GM12891 (cell line): Measurements from ENCODE around the gene TMEM52.

Experiments used
- POLR2A ChIP-seq: IDR thresholded peaks from 2 replicates; pipeline ENCODE4 v1.6.1; 2011; ENCODE audit warnings: low read depth, low read length, control low read depth
- TAF1 ChIP-seq: IDR thresholded peaks from 2 replicates; pipeline ENCODE4 v1.6.1; 2011; ENCODE audit warnings: low read depth, low read length, control low read depth

DNA sequence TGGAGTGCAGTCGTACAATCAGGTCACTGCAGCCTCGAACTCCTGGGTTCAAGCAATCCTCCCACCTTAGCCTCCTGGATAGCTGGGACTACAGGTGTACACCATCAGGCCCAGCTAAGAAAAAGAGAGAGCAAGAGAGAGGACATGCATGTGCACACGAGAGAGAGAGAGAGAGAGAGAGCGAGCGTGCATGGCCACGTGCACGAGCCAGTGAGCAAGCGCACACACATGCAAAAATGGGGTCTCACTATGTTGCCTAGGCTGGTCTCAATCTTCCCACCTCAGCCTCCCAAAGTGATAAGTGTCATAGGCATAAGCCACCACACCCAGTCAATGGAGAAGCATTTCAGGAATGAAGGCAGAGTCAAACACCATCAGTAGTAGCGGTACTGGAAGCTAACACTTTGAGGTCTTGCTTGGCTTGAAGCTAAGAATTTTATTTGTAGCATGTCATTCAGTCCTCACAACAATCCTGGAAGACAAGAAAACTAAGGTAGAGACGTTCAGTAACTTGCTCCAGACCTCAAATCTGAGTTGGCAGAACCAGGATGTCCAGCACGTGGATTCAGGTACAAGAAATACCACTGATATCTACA, 42.6 kb downstream of the TMEM52 start:
- TF ChIP-seq TAF1 = no peak
- no peak for TF ChIP-seq POLR2A
